Testis (tissue), 2 donors: Measurements from ENCODE around the gene PTCD2.

Experiments
- CTCF ChIP-seq, 3 experiments: fragments of 450-650 bp in 2 of 3; fragments of 200-600 bp in 1 of 3; sonication (generic) in 1 of 3; IDR thresholded peaks; one replicate each; pipeline ENCODE4 v1.5.1; 2016 to 2019; ENCODE audit warnings: antibody characterized with exemption in 3 of 3, mild to moderate bottlenecking in 2 of 3, moderate library complexity in 1 of 3
- POLR2A ChIP-seq: fragments of 450-650 bp; IDR thresholded peaks from one replicate; pipeline ENCODE4 v1.6.1; 2017; ENCODE audit warnings: antibody characterized with exemption, mild to moderate bottlenecking, moderate library complexity

GRCh38 chr5:72281764-72282499 is 38.2 kb upstream of the PTCD2 start:
- TF ChIP-seq CTCF (IDR thresholded peaks at IDR 0.05), result no peak
- TF ChIP-seq POLR2A, result no peak
